Esophagus squamous epithelium (tissue), 4 donors: ENCODE measurements around the gene RPE65.
"Not testable (repeated sequence)": the region's sequence is repeated elsewhere in the genome, so short reads cannot be mapped to it uniquely, and the experiment has no call there.

ENCODE experiments used
- POLR2A ChIP-seq, 4 donors: fragments of 450-650 bp; IDR thresholded peaks; one replicate each; pipeline ENCODE4 v1.6.1; 2017; ENCODE audit warnings: antibody characterized with exemption in 4 of 4, mild to moderate bottlenecking in 4 of 4, moderate library complexity in 3 of 4
- TF ChIP-seq, protein P1 (sequence below), 6 experiments: fragments of 450-650 bp in 4 of 6; fragments of 200-600 bp in 2 of 6; sonication (generic) in 2 of 6; IDR thresholded peaks; one replicate each; pipeline ENCODE4 v1.5.1; 2016 to 2019; ENCODE audit warnings: antibody characterized with exemption in 6 of 6, mild to moderate bottlenecking in 4 of 6, moderate library complexity in 4 of 6

GRCh38 chr1:68385798-68386524 lies 63.8 kb downstream of the RPE65 start:
- TF ChIP-seq, protein P1, sequence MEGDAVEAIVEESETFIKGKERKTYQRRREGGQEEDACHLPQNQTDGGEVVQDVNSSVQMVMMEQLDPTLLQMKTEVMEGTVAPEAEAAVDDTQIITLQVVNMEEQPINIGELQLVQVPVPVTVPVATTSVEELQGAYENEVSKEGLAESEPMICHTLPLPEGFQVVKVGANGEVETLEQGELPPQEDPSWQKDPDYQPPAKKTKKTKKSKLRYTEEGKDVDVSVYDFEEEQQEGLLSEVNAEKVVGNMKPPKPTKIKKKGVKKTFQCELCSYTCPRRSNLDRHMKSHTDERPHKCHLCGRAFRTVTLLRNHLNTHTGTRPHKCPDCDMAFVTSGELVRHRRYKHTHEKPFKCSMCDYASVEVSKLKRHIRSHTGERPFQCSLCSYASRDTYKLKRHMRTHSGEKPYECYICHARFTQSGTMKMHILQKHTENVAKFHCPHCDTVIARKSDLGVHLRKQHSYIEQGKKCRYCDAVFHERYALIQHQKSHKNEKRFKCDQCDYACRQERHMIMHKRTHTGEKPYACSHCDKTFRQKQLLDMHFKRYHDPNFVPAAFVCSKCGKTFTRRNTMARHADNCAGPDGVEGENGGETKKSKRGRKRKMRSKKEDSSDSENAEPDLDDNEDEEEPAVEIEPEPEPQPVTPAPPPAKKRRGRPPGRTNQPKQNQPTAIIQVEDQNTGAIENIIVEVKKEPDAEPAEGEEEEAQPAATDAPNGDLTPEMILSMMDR (IDR thresholded peaks at IDR 0.05) = not testable (repeated sequence)
- TF ChIP-seq POLR2A (IDR thresholded peaks at IDR 0.05) = not testable (repeated sequence)
